Bronchial epithelial cell (primary cell): ENCODE data around the gene ARSK. TPM values are rescaled to one million over a fixed set of nuclear protein-coding genes. Genes with fewer than 3 reads are reported as not detected.

Experiments
- DNase-seq: peaks from one replicate; pipeline ENCODE4 v3.0.0-alpha.2; 2010; ENCODE audit warnings: low read depth
- FAIRE-seq: peaks from 2 replicates; lab custom pipeline; 2011; peaks lifted over from hg19 to GRCh38; lab: Jason Lieb, UNC
- H3K27me3 ChIP-seq: 2 replicates; pipeline ENCODE4 v1.5.1; 2011; ENCODE audit warnings: low read length; ENCODE audit not compliant: control insufficient read depth, insufficient read depth
- H3K36me3 ChIP-seq: 2 replicates; pipeline ENCODE4 v1.5.1; 2011; ENCODE audit warnings: low read length; ENCODE audit not compliant: control insufficient read depth, insufficient read depth
- H3K4me3 ChIP-seq: 2 replicates; pipeline ENCODE4 v1.5.1; 2011; ENCODE audit warnings: mild to moderate bottlenecking, low read depth, low read length, control low read depth
- CTCF ChIP-seq: IDR thresholded peaks from 2 replicates; pipeline ENCODE4 v1.5.1; 2011; ENCODE audit warnings: mild to moderate bottlenecking, moderate library complexity, low read length, control low read depth, inconsistent platforms; ENCODE audit not compliant: insufficient read depth, severe bottlenecking
- total RNA-seq: library from RNA; depleted of rRNA; stranded (reverse); fragments of >200 nt; gene quantifications from 2 replicates; pipeline ENCODE4 v1.2.1, GENCODE V29; 2014

Gene ARSK
- total RNA-seq, 1 donor from 2014 or later = 7.4 TPM

DNA sequence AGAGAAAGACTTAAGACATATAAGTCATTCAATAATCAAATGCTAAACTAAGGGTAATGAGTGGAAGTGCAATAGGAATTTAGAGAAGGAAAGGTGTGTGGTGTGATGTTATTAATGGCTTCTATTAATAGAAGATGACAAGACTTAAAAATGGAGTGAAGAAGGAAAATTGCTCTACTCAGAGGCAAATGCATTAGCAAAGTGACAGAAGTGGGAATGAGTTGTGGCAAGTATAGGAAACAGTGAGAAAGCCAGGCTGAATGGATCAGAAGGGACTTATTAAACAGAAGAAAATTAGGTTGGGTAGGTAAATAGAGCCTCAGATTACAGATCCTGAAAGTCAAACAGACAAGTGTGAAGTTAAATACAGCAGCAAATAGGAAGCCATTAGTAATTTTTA lies 5.9 kb upstream of the ARSK start:
- Histone ChIP-seq H3K36me3 (peaks cover 4% of the 10 kb centered on the region), H3K27me3 (no peaks in the 10 kb centered on the region), H3K4me3 (no peak overlapping the region)
- no peak for TF ChIP-seq CTCF
- no peak for FAIRE-seq
- DNase-seq = no peak

GRCh38 chr5:95554331-95554646 lies 612 bp upstream of the ARSK start:
- Histone ChIP-seq H3K4me3 (peak overlapping the region; percentile 87), H3K36me3 (no peaks in the 10 kb centered on the region), H3K27me3 (no peaks in the 10 kb centered on the region)
- DNase-seq (no peak), FAIRE-seq (no peak)
- no peak for TF ChIP-seq CTCF

DNA sequence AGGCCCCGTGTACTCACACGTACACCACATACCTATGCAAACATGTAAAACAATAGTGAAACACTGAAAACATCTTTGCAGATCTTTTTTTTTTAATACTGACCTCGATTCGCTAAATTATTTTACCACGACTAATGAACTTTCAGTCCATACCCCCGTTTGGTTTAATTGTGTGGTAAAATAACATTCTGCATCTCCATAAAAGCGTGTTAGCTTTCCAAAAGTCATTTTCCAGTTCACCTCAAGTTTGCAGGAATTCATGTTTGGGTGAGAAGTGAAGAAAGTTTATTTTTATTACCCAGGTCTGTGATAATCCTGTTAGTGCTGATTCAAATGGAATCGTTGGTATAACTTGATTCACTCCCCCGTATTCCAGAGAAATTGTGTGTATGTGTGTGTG lies 652 bp downstream of the ARSK start:
- H3K36me3 ChIP-seq = no peaks in the 10 kb centered on the region
- FAIRE-seq = no peak

DNA sequence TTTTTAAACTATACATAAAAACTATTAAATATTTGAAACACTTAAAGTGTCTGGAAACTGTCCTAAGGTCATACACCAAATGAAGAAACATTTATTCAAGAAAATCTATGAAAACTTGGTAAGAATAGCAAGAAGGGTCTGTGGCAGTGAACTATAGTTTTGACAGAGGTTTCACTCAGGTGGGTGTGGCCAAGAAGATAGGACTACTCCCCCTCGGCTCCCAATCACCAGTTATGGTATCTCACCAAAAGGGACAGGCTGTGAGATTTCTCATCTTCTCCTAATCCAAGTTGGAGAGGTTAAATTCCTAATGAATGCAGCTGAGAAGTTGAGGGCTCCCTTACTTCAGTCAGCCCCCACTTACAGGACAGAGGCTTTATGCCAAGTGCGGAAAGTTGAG lies 2.9 kb downstream of the ARSK start:
- FAIRE-seq (no peak), DNase-seq (no peak)
- Histone ChIP-seq H3K36me3 (no peaks in the 10 kb centered on the region), H3K27me3 (no peaks in the 10 kb centered on the region), H3K4me3 (no peak overlapping the region)
- TF ChIP-seq CTCF = no peak

More for the DNA sequence above, 652 bp downstream of the ARSK start:
- Histone ChIP-seq H3K4me3 (peak overlapping the region; percentile 87), H3K27me3 (no peaks in the 10 kb centered on the region)
- DNase-seq = peak; percentile 6
- TF ChIP-seq CTCF = no peak

GRCh38 chr5:95562282-95562681 lies 7.4 kb downstream of the ARSK start:
- no peaks in the 10 kb centered on the region for H3K27me3 ChIP-seq
- FAIRE-seq (no peak), DNase-seq (no peak)
- TF ChIP-seq CTCF = no peak
- H3K36me3 ChIP-seq = no peaks in the 10 kb centered on the region
- H3K4me3 ChIP-seq = no peak overlapping the region

DNA sequence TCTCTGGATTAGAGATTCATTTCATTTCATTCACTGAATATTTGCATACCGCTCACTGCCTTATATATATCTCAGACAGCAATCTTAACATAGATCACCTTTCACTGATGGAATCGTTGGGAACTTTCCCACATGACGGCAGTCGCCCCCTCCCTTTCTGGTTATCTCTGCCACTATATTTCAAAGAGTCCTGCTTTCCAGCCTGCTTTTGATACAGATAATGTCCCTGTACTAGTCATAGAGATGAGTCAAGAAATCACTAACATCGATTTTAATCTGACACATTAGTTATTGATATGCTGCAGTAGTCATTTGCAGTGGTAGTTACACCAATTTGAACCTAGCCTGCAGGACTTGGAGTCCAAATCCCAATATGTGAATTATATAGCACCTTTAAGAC lies 8.5 kb downstream of the ARSK start:
- TF ChIP-seq CTCF = no peak
- FAIRE-seq = no peak

More for the DNA sequence above, 8.5 kb downstream of the ARSK start:
- no peak for DNase-seq
- H3K27me3 ChIP-seq = no peaks in the 10 kb centered on the region
- H3K36me3 ChIP-seq = no peaks in the 10 kb centered on the region
- H3K4me3 ChIP-seq = no peak overlapping the region
